CD4-positive, alpha-beta T cell treated with Interleukin-17A for 1 hour (primary cell): Measurements from ENCODE around the gene ATCAY.
"Not testable (repeated sequence)": the region's sequence is repeated elsewhere in the genome, so short reads cannot be mapped to it uniquely, and the experiment has no call there.

Experiments used
- DNase-seq: peaks from one replicate; pipeline ENCODE4 v3.0.0-alpha.2; 2020

The ATCAY gene

GRCh38 chr19:3857449-3858003 is 23.0 kb upstream of the ATCAY start:
- DNase-seq = no peak

GRCh38 chr19:3860499-3860898 is 20.0 kb upstream of the ATCAY start:
- DNase-seq = no peak

GRCh38 chr19:3862826-3863500 is 17.5 kb upstream of the ATCAY start:
- no peak for DNase-seq

- no peak for DNase-seq
Observed at GRCh38 chr19:3863648-3864047, 16.8 kb upstream of the ATCAY start.

GRCh38 chr19:3866910-3867638 is 13.4 kb upstream of the ATCAY start:
- no peak for DNase-seq

GRCh38 chr19:3867971-3868769 is 12.3 kb upstream of the ATCAY start:
- DNase-seq = no peak

- DNase-seq = peak; percentile 27
Observed at GRCh38 chr19:3868770-3869456, 11.6 kb upstream of the ATCAY start, which contains the start of gene ZFR2. ZFR2 (minus strand) TSS chr19:3869038; CDS start chr19:3869017, 21 bp downstream.

GRCh38 chr19:3873151-3873550 is 7.3 kb upstream of the ATCAY start:
- DNase-seq = no peak

- not testable (repeated sequence) for DNase-seq
Observed at GRCh38 chr19:3874695-3875094, 5.8 kb upstream of the ATCAY start.

- DNase-seq = no peak
Observed at GRCh38 chr19:3879656-3880055, 829 bp upstream of the ATCAY start.

GRCh38 chr19:3881272-3882040 is 971 bp downstream of the ATCAY start:
- DNase-seq = no peak

- no peak for DNase-seq
Observed at GRCh38 chr19:3882041-3882384, 1.5 kb downstream of the ATCAY start.

GRCh38 chr19:3890591-3890990 is 10.1 kb downstream of the ATCAY start:
- no peak for DNase-seq

- DNase-seq = no peak
Observed at GRCh38 chr19:3893509-3894179, 13.2 kb downstream of the ATCAY start.

- not testable (repeated sequence) for DNase-seq
Observed at GRCh38 chr19:3894959-3895358, 14.5 kb downstream of the ATCAY start.

GRCh38 chr19:3895788-3896187 is 15.3 kb downstream of the ATCAY start:
- DNase-seq = no peak

GRCh38 chr19:3897936-3898335 is 17.5 kb downstream of the ATCAY start:
- peak; percentile 4 for DNase-seq

- DNase-seq = no peak
Observed at GRCh38 chr19:3898426-3898825, 17.9 kb downstream of the ATCAY start.

GRCh38 chr19:3899531-3900294 is 19.2 kb downstream of the ATCAY start:
- DNase-seq = no peak

GRCh38 chr19:3902317-3902973 is 22.0 kb downstream of the ATCAY start:
- no peak for DNase-seq
